HepG2 (cell line): ENCODE measurements around the gene FGF1. TPM values are rescaled to one million over a fixed set of nuclear protein-coding genes. Genes with fewer than 3 reads are reported as not detected.
A peak's percentile ranks its signal among the peaks of the same experiment; 100 is the strongest.

Experiments
- ATAC-seq: fragments of 200-7000 bp; cut with Tn5 transposase; 3 replicates; pipeline ENCODE4 v1.9.1; 2020; ENCODE audit warnings: mild to moderate bottlenecking, moderate library complexity
- BruUV-seq: library from RNA; stranded (reverse); fragments of 400-500 nt; replicated peaks from 2 replicates; lab custom pipeline; 2021; lab: Mats Ljungman, UMichigan
- CTCF ChIA-PET: fragments of 300-600 bp; formaldehyde crosslinking; extraction: SDS; loops from one replicate; lab custom pipeline; 2021; ENCODE audit warnings: low total read pairs, inconsistent platforms, low intra/inter-chr PET ratio; lab: Yijun Ruan, JAX
- POLR2A ChIA-PET: fragments of 350-600 bp; sonication (Branson Sonifier 250); formaldehyde crosslinking; loops from one replicate; lab custom pipeline; 2020; ENCODE audit warnings: antibody characterized with exemption, inconsistent platforms; lab: Yijun Ruan, JAX
- DNase-seq: peaks from one replicate; pipeline ENCODE4 v3.0.0-alpha.2; 2015; ENCODE audit warnings: low spot score
- FAIRE-seq: peaks from 3 replicates; lab custom pipeline; 2011; peaks lifted over from hg19 to GRCh38; lab: Jason Lieb, UNC
- H2AFZ ChIP-seq: one replicate; pipeline ENCODE4 v1.6.1; 2011; ENCODE audit warnings: low read length, inconsistent platforms
- H3K27ac ChIP-seq: fragments of 300-600 bp; 3 replicates; pipeline ENCODE4 v1.8.0; 2011; ENCODE audit warnings: mixed run types, mild to moderate bottlenecking, mixed read lengths, low read length, inconsistent platforms; ENCODE audit not compliant: insufficient read depth; ENCODE audit errors: extremely low read length
- H3K27me3 ChIP-seq, 2 experiments: fragments of 200-600 bp in 1 of 2; 2 replicates in 1 of 2; 3 replicates in 1 of 2; pipeline versions ENCODE4 v1.6.0 to v1.8.0; 2011; ENCODE audit warnings: low read length in 2 of 2, mild to moderate bottlenecking in 2 of 2, moderate library complexity in 2 of 2, inconsistent platforms in 1 of 2; ENCODE audit not compliant: insufficient read depth in 2 of 2, control insufficient read depth in 1 of 2
- H3K36me3 ChIP-seq, 2 experiments: fragments of 200-600 bp in 1 of 2; replicated peaks in 1 of 2; 2 replicates in 1 of 2; 3 replicates in 1 of 2; pipeline versions ENCODE4 v1.5.1 to v1.8.0; 2011; ENCODE audit warnings: low read length in 2 of 2, inconsistent platforms in 1 of 2; ENCODE audit not compliant: insufficient read depth in 2 of 2, control insufficient read depth in 1 of 2
- H3K4me1 ChIP-seq: 2 replicates; pipeline ENCODE4 v1.5.1; 2012; ENCODE audit warnings: low read length, inconsistent platforms; ENCODE audit not compliant: insufficient read depth
- H3K4me2 ChIP-seq: 2 replicates; pipeline ENCODE4 v1.6.0; 2011; ENCODE audit warnings: low read depth, low read length, inconsistent platforms
- H3K4me3 ChIP-seq, 3 experiments: fragments of 200-600 bp in 1 of 3; sonication (generic), shearing (Covaris generic) in 1 of 3; replicated peaks in 1 of 3; 2 replicates each; pipeline ENCODE4 v1.5.1; 2011 to 2016; ENCODE audit warnings: low read length in 3 of 3, inconsistent platforms in 2 of 3, low read depth in 2 of 3, mild to moderate bottlenecking in 2 of 3, control low read depth in 1 of 3, mixed read lengths in 1 of 3; ENCODE audit not compliant: insufficient read depth in 1 of 3
- H3K79me2 ChIP-seq: one replicate; pipeline ENCODE4 v1.6.1; 2011; ENCODE audit warnings: low read length, inconsistent platforms; ENCODE audit not compliant: insufficient read depth
- H3K9ac ChIP-seq: 2 replicates; pipeline ENCODE4 v1.6.0; 2011; ENCODE audit warnings: mild to moderate bottlenecking, low read depth, low read length, inconsistent platforms; ENCODE audit not compliant: insufficient read depth
- H3K9me3 ChIP-seq: 2 replicates; pipeline ENCODE4 v1.5.1; 2012; ENCODE audit warnings: mild to moderate bottlenecking, low read length
- H4K20me1 ChIP-seq: 2 replicates; pipeline ENCODE4 v1.6.0; 2011; ENCODE audit warnings: inconsistent platforms, mild to moderate bottlenecking, low read length, moderate library complexity; ENCODE audit not compliant: insufficient read depth
- ELF1 ChIP-seq: sonication (generic); formaldehyde crosslinking; IDR thresholded peaks from 2 replicates; pipeline ENCODE4 v1.4.0; 2020; ENCODE audit warnings: missing genetic modification reagents
- ESRRA ChIP-seq: sonication (generic); formaldehyde crosslinking; IDR thresholded peaks from 2 replicates; pipeline ENCODE4 v1.5.1; 2020; ENCODE audit warnings: mild to moderate bottlenecking, low read depth, missing genetic modification reagents
- GTF3A ChIP-seq: sonication (generic); formaldehyde crosslinking; conservative IDR thresholded peaks from 2 replicates; pipeline ENCODE4 v1.4.0; 2020; ENCODE audit warnings: mild to moderate bottlenecking, missing genetic modification reagents
- IRX3 ChIP-seq: sonication (generic); formaldehyde crosslinking; IDR thresholded peaks from 2 replicates; pipeline ENCODE4 v1.8.1; 2023; ENCODE audit warnings: mild to moderate bottlenecking, low read depth, missing genetic modification reagents, borderline replicate concordance
- KDM6A ChIP-seq: IDR thresholded peaks from 2 replicates; pipeline ENCODE4 v1.6.1; 2016; ENCODE audit warnings: low read depth
- KMT2A ChIP-seq: sonication (generic); formaldehyde crosslinking; IDR thresholded peaks from 2 replicates; pipeline ENCODE4 v1.4.0; 2020; ENCODE audit warnings: missing genetic modification reagents
- MAFF ChIP-seq: IDR thresholded peaks from 2 replicates; pipeline ENCODE4 v1.6.1; 2011; ENCODE audit warnings: low read depth, low read length, improper control_type of control experiment
- MAFK ChIP-seq, 2 experiments: IDR thresholded peaks in 1 of 2; conservative IDR thresholded peaks in 1 of 2; 2 replicates each; pipeline ENCODE4 v1.6.1; 2011; ENCODE audit warnings: improper control_type of control experiment in 2 of 2, low read length in 2 of 2
- MYNN ChIP-seq: sonication (generic); formaldehyde crosslinking; IDR thresholded peaks from 2 replicates; pipeline ENCODE4 v1.4.0; 2020; ENCODE audit warnings: mild to moderate bottlenecking, low read depth, missing genetic modification reagents
- SP4 ChIP-seq: sonication (generic); formaldehyde crosslinking; IDR thresholded peaks from 2 replicates; pipeline ENCODE4 v1.8.1; 2023; ENCODE audit warnings: mild to moderate bottlenecking, missing genetic modification reagents
- TCF12 ChIP-seq, 2 experiments: fragments of 450-650 bp in 1 of 2; sonication (generic) in 1 of 2; formaldehyde crosslinking in 1 of 2; IDR thresholded peaks; 2 replicates each; pipeline versions ENCODE4 v1.6.1 to v1.8.0; 2017 to 2022; ENCODE audit warnings: antibody characterized with exemption in 1 of 2, mild to moderate bottlenecking in 1 of 2, missing genetic modification reagents in 1 of 2, moderate library complexity in 1 of 2
- ZBTB21 ChIP-seq: sonication (generic); formaldehyde crosslinking; IDR thresholded peaks from 2 replicates; pipeline ENCODE4 v1.4.0; 2020; ENCODE audit warnings: missing genetic modification reagents
- ZEB1 ChIP-seq: IDR thresholded peaks from 2 replicates; pipeline ENCODE4 v1.6.1; 2012; ENCODE audit warnings: mild to moderate bottlenecking, low read depth, inconsistent platforms; ENCODE audit not compliant: insufficient replicate concordance
- ZKSCAN1 ChIP-seq: fragments of 150-350 bp; IDR thresholded peaks from 2 replicates; pipeline ENCODE4 v1.6.1; 2014; ENCODE audit warnings: low read length
- ZMYM3 ChIP-seq: sonication (generic); formaldehyde crosslinking; IDR thresholded peaks from 2 replicates; pipeline ENCODE4 v1.5.1; 2020; ENCODE audit warnings: mild to moderate bottlenecking, missing genetic modification reagents
- ZNF274 ChIP-seq: sonication (generic); formaldehyde crosslinking; IDR thresholded peaks from 2 replicates; pipeline ENCODE4 v1.5.1; 2020; ENCODE audit warnings: mild to moderate bottlenecking, missing genetic modification reagents
- WGBS: methylation state at CpG from one replicate; pipeline ENCODE4 v1.1.6; 2017; ENCODE audit warnings: low lambda C conversion rate; 5-methylcytosine and 5-hydroxymethylcytosine counted together
- in situ Hi-C: cut with HindIII; loops from 2 replicates; pipeline ENCODE4 v1.10.0; 2017; ENCODE audit warnings: low pct_unique_long_range_greater_than_20kb; ENCODE audit not compliant: extremely low pct_ligation_motif_present
- intact Hi-C: fragments of 100-400 bp; cut with micrococcal nuclease; formaldehyde crosslinking; loops from one replicate; pipeline ENCODE4 v1.10.0; 2022; ENCODE audit not compliant: unreplicated experiment
- polyA plus RNA-seq, 8 experiments: library from polyadenylated mRNA; depleted of rRNA in 3 of 8; stranded (reverse) in 7 of 8; unstranded in 1 of 8; fragments of >200 nt; fragmentation: Illumina TruSeq in 4 of 8; extraction: Trizol in 4 of 8; gene quantifications; 2 replicates each; pipeline versions ENCODE4 v1.2.1 to v1.2.3, GENCODE V29; 2011 to 2016; ENCODE audit warnings: low read depth in 4 of 8, missing spikeins in 1 of 8, mixed read lengths in 1 of 8; ENCODE audit not compliant: insufficient read depth in 1 of 8
- total RNA-seq, 5 experiments: library from RNA; depleted of rRNA; stranded (reverse); fragments of >200 nt; fragmentation: Illumina TruSeq; extraction: Trizol; gene quantifications; 2 replicates each; pipeline ENCODE4 v1.2.3, GENCODE V29; 2016; ENCODE audit warnings: low read depth in 1 of 5
- TF ChIP-seq, protein P1 (sequence below): sonication (generic); formaldehyde crosslinking; IDR thresholded peaks from 2 replicates; pipeline ENCODE4 v1.4.0; 2020; ENCODE audit warnings: mild to moderate bottlenecking, missing genetic modification reagents

FGF1 gene
- total and polyA plus RNA-seq, 2 of the 13 experiments (the other 11 are each of a cell fraction or from before 2014, with no cell fraction given): not detected

DNA sequence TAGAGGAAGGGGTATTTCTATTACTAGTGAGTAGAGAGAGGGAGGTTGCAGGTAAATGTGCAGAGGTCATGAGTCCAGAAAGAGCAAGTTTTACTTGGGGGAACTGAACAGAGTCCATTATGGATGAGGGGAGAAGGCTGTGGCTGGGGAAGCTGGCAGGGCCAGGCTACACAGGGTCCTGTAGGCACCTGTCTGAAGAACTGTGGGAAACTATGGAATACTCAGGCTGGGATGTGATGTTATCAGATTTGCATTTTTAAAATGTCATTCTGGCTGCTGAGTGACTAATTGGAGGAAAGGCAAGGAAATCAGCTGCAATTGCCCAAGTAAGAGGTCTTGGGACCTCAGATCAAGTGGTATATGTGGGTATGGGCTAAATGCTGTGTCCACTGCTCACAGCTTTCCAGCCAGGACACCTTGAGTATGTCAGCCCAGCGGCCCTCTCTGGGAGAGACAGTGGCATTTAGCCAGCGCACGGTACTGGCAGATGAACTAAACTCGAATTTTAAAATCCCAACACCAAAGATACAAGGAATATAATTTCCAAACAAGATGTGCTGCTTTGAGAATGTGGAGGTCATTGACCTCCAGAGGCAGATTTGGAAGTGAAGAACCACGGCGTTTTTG lies 49.1 kb downstream of the FGF1 start:
- Histone ChIP-seq H3K4me2 (no peak overlapping the region), H3K79me2 (no peaks in the 10 kb centered on the region), H4K20me1 (no peaks in the 10 kb centered on the region), H3K36me3 (no peaks in the 10 kb centered on the region), H3K9me3 (no peaks in the 10 kb centered on the region), H3K27ac (no peak overlapping the region), H3K4me1 (0 out of 2 replicates have a peak, but pooled peaks cover 10% of the 10 kb centered on the region), H3K4me3 (no peak overlapping the region), H3K27me3 (no peaks in the 10 kb centered on the region), H3K9ac (no peak overlapping the region), H2AFZ (no peak overlapping the region)
- ChIA-PET CTCF (no interaction called here), POLR2A (no interaction called here)
- FAIRE-seq (no peak), DNase-seq (no peak), ATAC-seq (no peak)
- WGBS: 63% methylated on average over 6 of the region's 6 CpGs
- no peak for TF ChIP-seq ESRRA (CRISPR knock-in tag)
- no peak for TF ChIP-seq SP4 (CRISPR knock-in tag)
- TF ChIP-seq GTF3A: no peak
- no peak for TF ChIP-seq ZEB1
- no peak for TF ChIP-seq KDM6A (CRISPR knock-in tag)
- TF ChIP-seq ZMYM3 (CRISPR knock-in tag): no peak
- in situ Hi-C loops (no loop called here), intact Hi-C loops (no loop called here)
- no TSS peak for BruUV-seq

DNA sequence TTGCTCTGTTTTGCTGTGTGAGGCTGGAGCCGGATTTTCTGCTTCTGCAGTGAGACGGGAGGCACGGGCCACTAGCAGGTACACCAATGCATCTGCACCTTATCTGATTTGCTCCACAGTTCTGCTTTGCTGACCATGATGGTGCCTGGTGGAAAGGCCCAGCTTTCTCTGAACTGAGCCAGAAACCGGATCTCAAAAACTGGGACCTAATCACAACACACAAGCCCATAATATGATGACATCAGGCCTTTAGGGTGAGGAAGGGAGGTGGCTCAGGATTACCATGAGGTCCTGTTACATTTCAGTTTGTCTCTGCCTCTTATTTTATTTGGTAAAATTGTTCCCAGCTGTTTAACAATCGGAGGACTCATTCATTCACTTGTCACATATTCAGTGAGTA lies 49.8 kb downstream of the FGF1 start:
- FAIRE-seq: no peak
- no peaks in the 10 kb centered on the region for H3K36me3 ChIP-seq
- no peaks in the 10 kb centered on the region for H4K20me1 ChIP-seq
- no peak for ATAC-seq
- 0 out of 2 replicates have a peak, but pooled peaks cover 10% of the 10 kb centered on the region for H3K4me1 ChIP-seq
- intact Hi-C loops (no loop called here), in situ Hi-C loops (no loop called here)
- H3K9ac ChIP-seq: no peak overlapping the region
- H3K4me2 ChIP-seq: no peak overlapping the region
- no peaks in the 10 kb centered on the region for H3K79me2 ChIP-seq
- ChIA-PET CTCF (no interaction called here), POLR2A (no interaction called here)
- H2AFZ ChIP-seq: no peak overlapping the region
- H3K27me3 ChIP-seq: no peaks in the 10 kb centered on the region
- no TSS peak for BruUV-seq
- no peaks in the 10 kb centered on the region for H3K9me3 ChIP-seq
- no peak overlapping the region for H3K27ac ChIP-seq
- no peak overlapping the region for H3K4me3 ChIP-seq
- no peak for DNase-seq
- TF ChIP-seq, protein P1, sequence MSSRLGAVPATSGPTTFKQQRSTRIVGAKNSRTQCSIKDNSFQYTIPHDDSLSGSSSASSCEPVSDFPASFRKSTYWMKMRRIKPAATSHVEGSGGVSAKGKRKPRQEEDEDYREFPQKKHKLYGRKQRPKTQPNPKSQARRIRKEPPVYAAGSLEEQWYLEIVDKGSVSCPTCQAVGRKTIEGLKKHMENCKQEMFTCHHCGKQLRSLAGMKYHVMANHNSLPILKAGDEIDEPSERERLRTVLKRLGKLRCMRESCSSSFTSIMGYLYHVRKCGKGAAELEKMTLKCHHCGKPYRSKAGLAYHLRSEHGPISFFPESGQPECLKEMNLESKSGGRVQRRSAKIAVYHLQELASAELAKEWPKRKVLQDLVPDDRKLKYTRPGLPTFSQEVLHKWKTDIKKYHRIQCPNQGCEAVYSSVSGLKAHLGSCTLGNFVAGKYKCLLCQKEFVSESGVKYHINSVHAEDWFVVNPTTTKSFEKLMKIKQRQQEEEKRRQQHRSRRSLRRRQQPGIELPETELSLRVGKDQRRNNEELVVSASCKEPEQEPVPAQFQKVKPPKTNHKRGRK: no peak
- TF ChIP-seq ZKSCAN1: no peak
- TF ChIP-seq KMT2A (CRISPR knock-in tag): no peak
- 0 out of 2 replicates have a peak, but pooled peaks have one; percentile 3 for TF ChIP-seq MAFF
- no peak for TF ChIP-seq ELF1
- TF ChIP-seq IRX3: no peak
- TF ChIP-seq MYNN (CRISPR knock-in tag): no peak
- TF ChIP-seq TCF12 (IDR thresholded peaks at IDR 0.05): no peak
- no peak for TF ChIP-seq TCF12 (CRISPR knock-in tag; IDR thresholded peaks at IDR 0.05)
- TF ChIP-seq MAFK (conservative IDR thresholded peaks at IDR 0.05 in 1 of 2, IDR thresholded peaks at IDR 0.05 in 1 of 2; ENCODE audit: low read length in 2 of 2): peak; percentile 18 to 35; a peak in 1 of 4 replicates
- TF ChIP-seq ZNF274 (CRISPR knock-in tag): no peak
- no peak for TF ChIP-seq ZBTB21
- WGBS: 47% methylated on average over 5 of the region's 5 CpGs
